Measurements from ENCODE around the gene HIPK2.

DNA sequence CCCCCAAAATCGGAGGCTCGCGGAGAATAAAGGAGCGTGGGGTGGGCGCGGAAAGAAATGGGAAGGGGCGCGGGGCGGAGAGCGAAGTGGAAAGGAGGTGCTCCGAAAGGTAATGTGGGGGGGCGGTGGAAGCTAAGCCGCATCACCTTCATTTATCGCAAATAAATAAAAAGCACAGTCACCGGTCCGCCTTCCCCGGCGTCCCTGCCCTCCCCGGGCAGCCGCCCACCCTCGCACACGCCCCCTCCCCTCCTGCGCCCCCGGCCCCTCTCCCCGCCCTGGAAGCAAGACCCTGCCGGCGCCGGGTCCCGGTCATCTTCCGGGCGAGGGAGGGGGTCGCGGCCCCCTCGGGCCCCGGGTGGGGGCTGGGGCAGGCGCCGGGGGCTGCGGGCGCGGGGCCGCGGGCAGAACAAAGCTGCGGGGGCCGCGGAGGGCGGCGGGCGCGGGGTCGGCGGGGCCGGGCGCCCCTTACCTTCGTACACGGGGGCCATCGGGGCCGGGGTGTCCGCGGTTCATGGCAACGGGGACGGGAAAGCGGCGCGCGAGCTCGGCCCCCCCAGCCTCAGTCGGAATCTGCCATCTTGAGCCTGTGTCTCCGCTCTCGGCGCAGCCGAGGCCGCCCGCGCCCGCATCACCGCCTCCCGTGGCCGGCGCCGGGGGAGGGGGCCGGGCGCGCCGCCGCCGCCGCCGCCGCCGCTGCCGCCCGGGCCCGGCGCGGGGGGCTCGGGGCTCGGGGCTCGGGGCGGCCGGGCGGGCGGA, 486 bp downstream of the HIPK2 start:
- TF ChIP-seq, protein P1, sequence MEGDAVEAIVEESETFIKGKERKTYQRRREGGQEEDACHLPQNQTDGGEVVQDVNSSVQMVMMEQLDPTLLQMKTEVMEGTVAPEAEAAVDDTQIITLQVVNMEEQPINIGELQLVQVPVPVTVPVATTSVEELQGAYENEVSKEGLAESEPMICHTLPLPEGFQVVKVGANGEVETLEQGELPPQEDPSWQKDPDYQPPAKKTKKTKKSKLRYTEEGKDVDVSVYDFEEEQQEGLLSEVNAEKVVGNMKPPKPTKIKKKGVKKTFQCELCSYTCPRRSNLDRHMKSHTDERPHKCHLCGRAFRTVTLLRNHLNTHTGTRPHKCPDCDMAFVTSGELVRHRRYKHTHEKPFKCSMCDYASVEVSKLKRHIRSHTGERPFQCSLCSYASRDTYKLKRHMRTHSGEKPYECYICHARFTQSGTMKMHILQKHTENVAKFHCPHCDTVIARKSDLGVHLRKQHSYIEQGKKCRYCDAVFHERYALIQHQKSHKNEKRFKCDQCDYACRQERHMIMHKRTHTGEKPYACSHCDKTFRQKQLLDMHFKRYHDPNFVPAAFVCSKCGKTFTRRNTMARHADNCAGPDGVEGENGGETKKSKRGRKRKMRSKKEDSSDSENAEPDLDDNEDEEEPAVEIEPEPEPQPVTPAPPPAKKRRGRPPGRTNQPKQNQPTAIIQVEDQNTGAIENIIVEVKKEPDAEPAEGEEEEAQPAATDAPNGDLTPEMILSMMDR (conservative IDR thresholded peaks at IDR 0.05; ENCODE audit: low read length) = no peak
- no peak for TF ChIP-seq EZH2phosphoT487 (IDR thresholded peaks at IDR 0.05; ENCODE audit: borderline replicate concordance)
